ENCODE results near the gene LY86.

LY86 gene

DNA sequence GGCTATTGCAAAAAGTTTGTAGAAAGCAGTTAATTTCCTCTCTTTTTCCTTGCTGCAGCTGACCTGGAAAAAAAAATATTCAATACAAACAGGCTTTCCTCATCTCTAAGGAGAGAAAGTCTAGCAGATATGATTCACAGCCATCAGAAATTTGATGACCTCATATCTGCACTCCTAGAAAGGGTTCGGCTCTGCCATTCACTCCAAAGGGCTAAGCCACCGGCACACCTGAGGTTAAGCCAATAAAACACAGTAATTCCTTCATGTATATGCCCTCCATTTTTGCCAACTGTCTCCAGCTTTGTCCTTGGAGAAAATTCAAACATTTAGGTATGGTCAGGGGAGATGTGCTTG is 18.7 kb upstream of the LY86 start:
- no peak overlapping the region for H3K9ac ChIP-seq (ENCODE audit: low read length in 5 of 5)
- H3K27me3 ChIP-seq (ENCODE audit: control insufficient read depth in 5 of 5, insufficient read depth in 4 of 5, low read length in 5 of 5): no peaks in the 10 kb centered on the region
- H3K9me3 ChIP-seq (ENCODE audit: control insufficient read depth in 5 of 5, low read length in 5 of 5): peaks cover 0 to 3% (median 0%) of the 10 kb centered on the region in 5 donors
- H3K27ac ChIP-seq (ENCODE audit: low read depth, low read length): no peak overlapping the region
- H3K4me3 ChIP-seq (ENCODE audit: low read depth in 1 of 5, low read length in 5 of 5): no peak overlapping the region
- H3K36me3 ChIP-seq (ENCODE audit: control insufficient read depth in 5 of 5, insufficient read depth in 5 of 5, low read length in 5 of 5): no peaks in the 10 kb centered on the region
- H3K4me1 ChIP-seq (ENCODE audit: control insufficient read depth in 5 of 5, insufficient read depth in 5 of 5, low read length in 5 of 5): no peaks in the 10 kb centered on the region

GRCh38 chr6:6570929-6571671 is 17.4 kb upstream of the LY86 start:
- H3K27me3 ChIP-seq (ENCODE audit: control insufficient read depth in 5 of 5, insufficient read depth in 4 of 5, low read length in 5 of 5): no peaks in the 10 kb centered on the region
- no peak overlapping the region for H3K27ac ChIP-seq (ENCODE audit: low read depth, low read length)
- H3K4me1 ChIP-seq (ENCODE audit: control insufficient read depth in 5 of 5, insufficient read depth in 5 of 5, low read length in 5 of 5): no peaks in the 10 kb centered on the region
- H3K9me3 ChIP-seq (ENCODE audit: control insufficient read depth in 5 of 5, low read length in 5 of 5): peaks cover 0 to 6% (median 0%) of the 10 kb centered on the region in 5 donors
- no peaks in the 10 kb centered on the region for H3K36me3 ChIP-seq (ENCODE audit: control insufficient read depth in 5 of 5, insufficient read depth in 5 of 5, low read length in 5 of 5)
- no peak overlapping the region for H3K9ac ChIP-seq (ENCODE audit: low read length in 5 of 5)
- no peak overlapping the region for H3K4me3 ChIP-seq (ENCODE audit: low read depth in 1 of 5, low read length in 5 of 5)

- Histone ChIP-seq H3K9ac (ENCODE audit: low read length in 5 of 5) (no peak overlapping the region), H3K4me3 (ENCODE audit: low read depth in 1 of 5, low read length in 5 of 5) (no peak overlapping the region), H3K27ac (ENCODE audit: low read depth, low read length) (no peak overlapping the region), H3K9me3 (ENCODE audit: control insufficient read depth in 5 of 5, low read length in 5 of 5) (peaks cover 0 to 6% (median 3%) of the 10 kb centered on the region in 5 donors), H3K4me1 (ENCODE audit: control insufficient read depth in 5 of 5, insufficient read depth in 5 of 5, low read length in 5 of 5) (peaks cover 0 to 8% (median 0%) of the 10 kb centered on the region in 5 donors), H3K27me3 (ENCODE audit: control insufficient read depth in 5 of 5, insufficient read depth in 4 of 5, low read length in 5 of 5) (no peaks in the 10 kb centered on the region), H3K36me3 (ENCODE audit: control insufficient read depth in 5 of 5, insufficient read depth in 5 of 5, low read length in 5 of 5) (no peaks in the 10 kb centered on the region)
Measured at GRCh38 chr6:6575143-6575542, 13.4 kb upstream of the LY86 start.

DNA sequence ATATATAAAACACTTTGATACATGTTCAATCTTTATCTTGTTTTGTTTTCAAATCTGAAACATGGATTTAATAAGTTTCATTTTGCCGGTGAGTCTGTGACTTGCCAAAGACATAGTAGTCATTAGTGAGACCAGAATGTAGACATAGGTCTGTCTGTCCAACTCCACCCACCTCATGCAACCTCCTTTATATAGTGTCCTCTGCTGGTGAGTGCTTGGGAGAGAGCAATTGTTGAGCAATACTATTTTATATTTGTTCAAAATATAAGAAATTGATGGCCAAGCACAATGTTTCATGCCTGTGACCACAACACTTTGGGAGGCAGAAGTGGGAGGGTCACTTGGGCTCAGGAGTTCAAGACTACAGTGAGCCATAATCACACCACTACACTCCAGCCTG is 10.8 kb upstream of the LY86 start:
- Histone ChIP-seq H3K4me3 (ENCODE audit: low read depth in 1 of 5, low read length in 5 of 5) (no peak overlapping the region), H3K9ac (ENCODE audit: low read length in 5 of 5) (no peak overlapping the region), H3K4me1 (ENCODE audit: control insufficient read depth in 5 of 5, insufficient read depth in 5 of 5, low read length in 5 of 5) (peaks cover 0 to 8% (median 0%) of the 10 kb centered on the region in 5 donors), H3K9me3 (ENCODE audit: control insufficient read depth in 5 of 5, low read length in 5 of 5) (peaks cover 0 to 6% (median 3%) of the 10 kb centered on the region in 5 donors), H3K27ac (ENCODE audit: low read depth, low read length) (no peak overlapping the region), H3K27me3 (ENCODE audit: control insufficient read depth in 5 of 5, insufficient read depth in 4 of 5, low read length in 5 of 5) (no peaks in the 10 kb centered on the region), H3K36me3 (ENCODE audit: control insufficient read depth in 5 of 5, insufficient read depth in 5 of 5, low read length in 5 of 5) (no peaks in the 10 kb centered on the region)

DNA sequence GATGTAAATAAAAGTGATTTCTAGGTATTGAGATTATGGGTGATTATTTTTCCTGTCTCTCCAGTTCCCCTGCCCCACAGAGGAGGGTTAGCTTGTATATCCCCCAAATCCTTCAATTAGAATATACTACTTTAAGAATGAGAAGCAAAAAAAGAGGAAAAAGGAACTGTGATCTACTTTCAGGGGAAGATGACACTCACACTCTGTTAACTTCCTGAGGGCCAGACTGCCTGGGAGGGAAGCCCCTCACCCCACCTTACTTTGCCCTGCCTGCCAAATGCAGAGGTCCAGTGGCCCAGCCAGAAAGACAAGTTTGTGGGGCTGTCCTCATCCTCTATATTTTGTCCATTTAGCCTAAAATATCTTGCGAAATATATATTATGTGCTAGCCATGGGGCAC is 9.2 kb upstream of the LY86 start:
- peaks cover 0 to 8% (median 0%) of the 10 kb centered on the region in 5 donors for H3K4me1 ChIP-seq (ENCODE audit: control insufficient read depth in 5 of 5, insufficient read depth in 5 of 5, low read length in 5 of 5)
- H3K4me3 ChIP-seq (ENCODE audit: low read depth in 1 of 5, low read length in 5 of 5): no peak overlapping the region
- no peak overlapping the region for H3K27ac ChIP-seq (ENCODE audit: low read depth, low read length)
- no peaks in the 10 kb centered on the region for H3K36me3 ChIP-seq (ENCODE audit: control insufficient read depth in 5 of 5, insufficient read depth in 5 of 5, low read length in 5 of 5)
- H3K9me3 ChIP-seq (ENCODE audit: control insufficient read depth in 5 of 5, low read length in 5 of 5): peaks cover 0 to 6% (median 0%) of the 10 kb centered on the region in 5 donors
- no peaks in the 10 kb centered on the region for H3K27me3 ChIP-seq (ENCODE audit: control insufficient read depth in 5 of 5, insufficient read depth in 4 of 5, low read length in 5 of 5)
- no peak overlapping the region for H3K9ac ChIP-seq (ENCODE audit: low read length in 5 of 5)

DNA sequence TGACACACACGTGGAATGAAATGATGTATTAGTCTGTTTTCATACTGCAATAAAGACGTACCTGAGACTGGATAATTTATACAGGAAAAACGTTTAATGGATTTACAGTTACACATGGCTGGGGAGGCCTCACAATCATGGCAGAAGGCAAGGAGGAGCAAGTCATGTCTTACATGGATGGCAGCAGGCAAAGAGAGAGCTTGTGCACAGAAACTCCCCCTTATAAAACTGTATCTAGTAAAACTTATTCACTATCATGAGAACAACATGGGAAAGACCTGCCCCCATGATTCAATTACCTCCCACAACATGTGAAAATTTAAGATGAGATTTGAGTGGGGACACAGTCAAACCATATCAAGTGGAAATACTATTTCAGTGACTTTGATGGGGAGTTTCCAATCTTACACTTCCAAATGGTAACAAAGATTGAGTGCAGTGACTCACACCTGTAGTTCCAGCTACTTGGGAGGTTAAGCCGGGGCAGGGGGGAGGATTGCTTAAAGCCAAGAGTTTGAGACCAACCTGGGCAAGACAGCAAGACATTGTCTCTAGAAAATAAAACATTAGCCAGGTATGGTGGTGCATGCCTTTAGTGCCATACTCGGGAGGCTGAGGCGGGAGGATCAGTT is 8.2 kb upstream of the LY86 start:
- Histone ChIP-seq H3K27me3 (ENCODE audit: control insufficient read depth in 5 of 5, insufficient read depth in 4 of 5, low read length in 5 of 5) (no peaks in the 10 kb centered on the region), H3K4me1 (ENCODE audit: control insufficient read depth in 5 of 5, insufficient read depth in 5 of 5, low read length in 5 of 5) (peaks cover 0 to 8% (median 0%) of the 10 kb centered on the region in 5 donors), H3K27ac (ENCODE audit: low read depth, low read length) (no peak overlapping the region), H3K9ac (ENCODE audit: low read length in 5 of 5) (no peak overlapping the region), H3K36me3 (ENCODE audit: control insufficient read depth in 5 of 5, insufficient read depth in 5 of 5, low read length in 5 of 5) (no peaks in the 10 kb centered on the region), H3K9me3 (ENCODE audit: control insufficient read depth in 5 of 5, low read length in 5 of 5) (peaks cover 0 to 3% (median 0%) of the 10 kb centered on the region in 5 donors), H3K4me3 (ENCODE audit: low read depth in 1 of 5, low read length in 5 of 5) (no peak overlapping the region)

DNA sequence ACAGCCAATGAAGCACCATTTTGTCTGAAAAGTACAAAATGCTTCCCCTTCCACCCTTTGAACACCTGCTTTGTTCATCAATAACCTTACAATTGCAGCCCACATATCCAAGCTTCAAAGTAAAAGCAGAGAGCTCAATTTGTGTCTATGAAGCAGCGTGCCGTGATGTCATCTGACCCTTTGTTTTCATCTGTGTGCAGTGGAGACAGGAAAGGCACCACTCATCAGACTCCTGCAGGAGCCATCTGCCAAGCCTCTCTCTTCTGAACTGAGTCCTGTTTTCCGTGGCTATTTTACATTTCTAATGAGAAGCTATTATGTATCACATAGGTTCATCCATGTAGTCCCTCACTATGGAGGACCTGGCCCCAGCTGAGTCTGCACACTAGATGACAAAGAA is 7.5 kb upstream of the LY86 start:
- H3K4me3 ChIP-seq (ENCODE audit: low read depth in 1 of 5, low read length in 5 of 5): no peak overlapping the region
- H3K27ac ChIP-seq (ENCODE audit: low read depth, low read length): no peak overlapping the region
- H3K36me3 ChIP-seq (ENCODE audit: control insufficient read depth in 5 of 5, insufficient read depth in 5 of 5, low read length in 5 of 5): no peaks in the 10 kb centered on the region
- peaks cover 0 to 8% (median 0%) of the 10 kb centered on the region in 5 donors for H3K4me1 ChIP-seq (ENCODE audit: control insufficient read depth in 5 of 5, insufficient read depth in 5 of 5, low read length in 5 of 5)
- no peak overlapping the region for H3K9ac ChIP-seq (ENCODE audit: low read length in 5 of 5)
- peaks cover 0 to 3% (median 0%) of the 10 kb centered on the region in 5 donors for H3K9me3 ChIP-seq (ENCODE audit: control insufficient read depth in 5 of 5, low read length in 5 of 5)
- H3K27me3 ChIP-seq (ENCODE audit: control insufficient read depth in 5 of 5, insufficient read depth in 4 of 5, low read length in 5 of 5): no peaks in the 10 kb centered on the region

DNA sequence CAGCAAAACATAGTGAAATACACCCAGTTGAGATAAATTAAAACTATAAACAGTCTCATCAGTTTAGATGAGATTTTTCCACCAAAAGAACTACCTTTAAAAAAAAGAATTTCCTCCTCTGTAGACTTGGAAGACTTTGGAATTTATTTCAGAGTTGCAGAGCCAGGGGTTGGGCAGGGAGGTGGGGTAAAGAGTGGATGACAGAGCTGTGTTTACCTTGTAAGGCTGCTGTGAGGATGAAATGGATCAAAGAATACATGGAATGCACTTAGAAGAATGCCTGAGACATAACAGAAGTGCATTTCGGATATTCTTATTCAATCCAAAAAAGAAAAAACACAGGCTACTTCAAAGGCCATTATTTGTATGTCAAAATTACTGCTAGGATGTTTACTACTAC is 6.4 kb upstream of the LY86 start:
- Histone ChIP-seq H3K4me1 (ENCODE audit: control insufficient read depth in 5 of 5, insufficient read depth in 5 of 5, low read length in 5 of 5) (peaks cover 0 to 11% (median 2%) of the 10 kb centered on the region in 5 donors), H3K9ac (ENCODE audit: low read length in 5 of 5) (no peak overlapping the region), H3K27ac (ENCODE audit: low read depth, low read length) (no peak overlapping the region), H3K27me3 (ENCODE audit: control insufficient read depth in 5 of 5, insufficient read depth in 4 of 5, low read length in 5 of 5) (no peaks in the 10 kb centered on the region), H3K36me3 (ENCODE audit: control insufficient read depth in 5 of 5, insufficient read depth in 5 of 5, low read length in 5 of 5) (no peaks in the 10 kb centered on the region), H3K4me3 (ENCODE audit: low read depth in 1 of 5, low read length in 5 of 5) (no peak overlapping the region), H3K9me3 (ENCODE audit: control insufficient read depth in 5 of 5, low read length in 5 of 5) (no peaks in the 10 kb centered on the region)

GRCh38 chr6:6583836-6584235 is 4.7 kb upstream of the LY86 start:
- Histone ChIP-seq H3K36me3 (ENCODE audit: control insufficient read depth in 5 of 5, insufficient read depth in 5 of 5, low read length in 5 of 5) (no peaks in the 10 kb centered on the region), H3K27me3 (ENCODE audit: control insufficient read depth in 5 of 5, insufficient read depth in 4 of 5, low read length in 5 of 5) (no peaks in the 10 kb centered on the region), H3K9ac (ENCODE audit: low read length in 5 of 5) (no peak overlapping the region)

GRCh38 chr6:6584310-6585002 is 4.1 kb upstream of the LY86 start:
- no peak overlapping the region for H3K9ac ChIP-seq (ENCODE audit: low read length in 5 of 5)
- H3K36me3 ChIP-seq (ENCODE audit: control insufficient read depth in 5 of 5, insufficient read depth in 5 of 5, low read length in 5 of 5): no peaks in the 10 kb centered on the region
- no peak overlapping the region for H3K27ac ChIP-seq (ENCODE audit: low read depth, low read length)
- no peak overlapping the region for H3K4me3 ChIP-seq (ENCODE audit: low read depth in 1 of 5, low read length in 5 of 5)
- peaks cover 0 to 27% (median 21%) of the 10 kb centered on the region in 5 donors for H3K4me1 ChIP-seq (ENCODE audit: control insufficient read depth in 5 of 5, insufficient read depth in 5 of 5, low read length in 5 of 5)
- H3K9me3 ChIP-seq (ENCODE audit: control insufficient read depth in 5 of 5, low read length in 5 of 5): no peaks in the 10 kb centered on the region
- H3K27me3 ChIP-seq (ENCODE audit: control insufficient read depth in 5 of 5, insufficient read depth in 4 of 5, low read length in 5 of 5): no peaks in the 10 kb centered on the region

More at GRCh38 chr6:6583836-6584235, 4.7 kb upstream of the LY86 start:
- Histone ChIP-seq H3K4me1 (ENCODE audit: control insufficient read depth in 5 of 5, insufficient read depth in 5 of 5, low read length in 5 of 5) (peaks cover 0 to 25% (median 15%) of the 10 kb centered on the region in 5 donors), H3K9me3 (ENCODE audit: control insufficient read depth in 5 of 5, low read length in 5 of 5) (no peaks in the 10 kb centered on the region), H3K27ac (ENCODE audit: low read depth, low read length) (no peak overlapping the region), H3K4me3 (ENCODE audit: low read depth in 1 of 5, low read length in 5 of 5) (no peak overlapping the region)

All from subcutaneous abdominal adipose tissue (tissue), 5 donors.